ENCODE measurements around the gene ATF7IP2.

GRCh38 chr16:10387188-10387617 is 1.3 kb downstream of the ATF7IP2 start:
- TF ChIP-seq EZH2 (IDR thresholded peaks at IDR 0.05; ENCODE audit: insufficient read depth, poor library complexity, severe bottlenecking) = no peak
- no peak for TF ChIP-seq EZH2phosphoT487 (IDR thresholded peaks at IDR 0.05; ENCODE audit: insufficient read depth, low read depth)

Data from GM23248 (cell line).